Hematopoietic multipotent progenitor cell treated with erythropoietin and hydrocortisone succinate and interleukin-3 and kit ligand, for 6 days (in vitro differentiated cells): Measurements from ENCODE around the gene CXorf38.

Experiments used
- DNase-seq: peaks from one replicate; pipeline ENCODE4 v3.0.0-alpha.2; 2015

CXorf38 gene, protein sequence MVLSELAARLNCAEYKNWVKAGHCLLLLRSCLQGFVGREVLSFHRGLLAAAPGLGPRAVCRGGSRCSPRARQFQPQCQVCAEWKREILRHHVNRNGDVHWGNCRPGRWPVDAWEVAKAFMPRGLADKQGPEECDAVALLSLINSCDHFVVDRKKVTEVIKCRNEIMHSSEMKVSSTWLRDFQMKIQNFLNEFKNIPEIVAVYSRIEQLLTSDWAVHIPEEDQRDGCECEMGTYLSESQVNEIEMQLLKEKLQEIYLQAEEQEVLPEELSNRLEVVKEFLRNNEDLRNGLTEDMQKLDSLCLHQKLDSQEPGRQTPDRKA

DNA sequence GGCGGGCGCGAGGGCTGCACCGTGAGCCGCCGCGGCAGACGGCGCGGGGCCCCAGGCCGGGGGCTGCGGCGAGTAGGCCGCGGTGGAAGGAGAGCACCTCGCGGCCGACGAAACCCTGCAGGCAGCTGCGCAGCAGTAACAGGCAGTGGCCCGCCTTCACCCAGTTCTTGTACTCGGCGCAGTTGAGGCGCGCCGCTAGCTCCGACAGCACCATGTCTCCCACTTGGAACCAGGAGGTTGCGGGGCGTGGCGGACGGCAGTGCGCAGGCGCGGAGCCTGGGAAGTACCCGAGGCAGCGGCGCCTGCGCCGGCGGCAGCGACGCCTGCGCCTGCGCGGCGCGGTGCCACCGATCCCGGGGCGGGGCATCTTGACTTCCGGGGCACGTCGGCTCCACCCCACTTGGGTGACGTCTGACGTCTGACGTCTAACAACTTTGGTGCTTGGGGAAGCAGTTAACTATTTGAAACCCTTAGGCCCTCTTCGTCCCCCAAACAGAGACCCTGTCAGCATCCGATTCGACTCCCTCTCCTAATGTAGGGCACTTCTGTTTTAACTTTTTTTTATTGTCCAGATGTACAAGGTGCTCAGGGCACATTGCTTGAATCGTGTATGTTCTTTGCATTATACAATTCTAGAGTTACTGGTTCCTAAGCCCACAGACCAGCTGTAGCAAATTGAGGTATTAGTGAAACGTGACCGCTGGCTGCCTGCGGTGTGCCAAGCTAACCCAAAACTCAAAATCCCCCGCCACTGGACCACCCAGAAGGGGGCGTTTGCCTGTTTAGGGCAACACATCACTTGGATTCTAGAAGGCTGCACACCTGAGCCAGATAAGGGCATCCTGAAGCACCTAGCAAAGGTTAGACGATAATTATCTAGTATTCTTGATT is at the start of gene CXorf38:
Gene CXorf38 (minus strand): TSS at position 255 of the 891 bp plus-strand sequence. CDS start 41 bp downstream, at position 214.
- DNase-seq: peak; percentile 86

DNA sequence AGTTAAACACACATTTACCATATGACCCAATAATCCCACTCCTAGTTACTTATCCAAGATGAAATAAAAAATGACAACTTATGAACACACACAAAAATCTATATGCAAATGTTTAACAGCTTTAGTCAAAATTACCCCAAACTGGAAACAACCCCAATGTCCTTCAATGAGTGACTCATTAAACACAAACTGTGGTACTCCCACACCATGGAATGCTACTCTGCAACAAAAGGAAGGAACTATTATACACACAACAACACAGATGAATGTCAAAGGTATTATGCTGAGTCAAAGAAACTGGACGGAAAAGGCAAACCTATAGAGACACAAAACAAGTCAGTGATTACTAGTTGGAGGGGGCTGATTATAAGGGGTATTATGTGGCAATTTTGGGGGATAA is 47.4 kb upstream of the CXorf38 start:
- no peak for DNase-seq

DNA sequence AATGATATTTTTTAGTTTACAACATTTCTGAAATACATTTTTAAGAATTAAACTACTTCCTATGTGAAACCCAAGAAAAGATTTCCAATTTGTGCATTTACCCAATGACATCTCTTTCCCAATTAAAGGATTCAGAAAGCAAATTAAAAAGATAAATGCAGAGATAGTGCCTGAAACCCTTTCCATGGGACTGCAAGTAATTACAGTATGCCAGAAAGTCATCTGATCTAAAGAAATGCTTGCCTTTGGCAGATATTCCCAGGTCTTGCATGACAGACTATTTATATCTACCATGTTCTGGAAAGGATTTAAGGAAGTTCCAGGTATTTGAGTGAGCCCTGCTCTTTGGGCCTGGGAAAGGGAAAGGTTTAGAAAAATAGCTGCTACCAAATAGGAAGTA is 41.6 kb upstream of the CXorf38 start:
- no peak for DNase-seq

- no peak for DNase-seq
These were observed 39.8 kb upstream of the CXorf38 start for GRCh38 chrX:40687169-40687568.

DNA sequence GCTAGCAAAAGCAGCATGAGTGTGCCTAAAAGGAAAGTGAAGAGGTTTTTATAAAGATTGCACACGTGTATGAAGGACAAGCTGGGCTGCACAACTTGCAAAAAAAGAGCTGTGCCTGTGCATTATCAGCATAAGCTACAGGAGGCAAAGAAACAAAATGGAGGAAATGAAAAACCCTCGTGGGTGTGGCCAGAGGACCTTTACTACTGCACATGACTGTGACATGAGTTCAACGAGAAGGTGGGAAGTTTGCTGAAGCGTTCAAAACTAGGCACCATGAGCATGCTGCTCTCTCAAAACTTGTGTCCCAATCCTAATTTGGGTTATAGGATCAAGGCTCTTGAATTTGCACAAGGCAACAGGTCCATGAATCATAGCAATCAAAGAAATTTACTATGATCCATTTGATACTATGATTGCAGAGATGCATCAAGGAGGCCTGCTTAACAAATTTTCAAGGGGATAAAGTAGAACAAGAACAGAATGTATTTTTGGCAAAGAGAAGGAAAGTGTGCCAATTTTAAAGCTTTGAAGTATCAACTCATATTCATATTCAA is 38.1 kb upstream of the CXorf38 start:
- no peak for DNase-seq

- no peak for DNase-seq
These were observed 36.7 kb upstream of the CXorf38 start for GRCh38 chrX:40684092-40684491.

DNA sequence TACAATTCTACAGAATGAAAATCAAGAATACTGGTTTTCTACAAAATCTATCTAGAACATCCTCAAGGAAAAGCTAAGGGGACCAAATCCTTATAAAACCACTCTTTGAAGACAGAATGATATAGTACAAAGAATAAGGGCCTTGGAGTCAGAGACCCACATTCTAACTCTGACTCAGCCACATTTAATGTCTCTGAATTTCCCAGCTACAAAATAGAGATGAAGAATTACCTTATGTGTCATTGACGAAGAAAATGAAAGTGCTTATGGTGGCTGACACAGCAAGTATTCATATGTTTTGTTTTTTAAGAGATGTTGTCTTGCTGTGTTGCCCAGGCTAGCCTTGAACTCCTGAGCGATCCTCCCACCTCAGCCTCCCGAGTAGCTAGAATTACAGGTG is 35.9 kb upstream of the CXorf38 start:
- DNase-seq: no peak

DNA sequence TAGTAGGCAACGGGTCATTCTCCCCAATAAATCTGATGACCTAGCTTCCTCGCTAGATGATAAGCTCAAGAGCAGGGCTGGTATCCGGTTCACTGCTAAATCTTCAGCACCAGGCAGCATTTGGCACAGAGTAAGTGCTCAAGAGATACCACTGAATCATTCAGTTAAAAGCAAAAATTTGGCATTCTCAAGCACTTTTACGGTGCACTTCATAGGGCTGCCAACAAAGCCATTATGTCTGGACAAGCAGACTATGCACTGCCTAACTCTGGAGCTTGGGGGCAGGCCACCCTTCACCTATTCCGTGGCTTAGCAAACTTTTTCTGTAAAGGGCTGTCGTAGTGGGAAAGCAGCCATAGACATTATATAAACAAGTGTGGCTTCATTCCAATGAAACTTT is 23.8 kb upstream of the CXorf38 start:
- DNase-seq: no peak

DNA sequence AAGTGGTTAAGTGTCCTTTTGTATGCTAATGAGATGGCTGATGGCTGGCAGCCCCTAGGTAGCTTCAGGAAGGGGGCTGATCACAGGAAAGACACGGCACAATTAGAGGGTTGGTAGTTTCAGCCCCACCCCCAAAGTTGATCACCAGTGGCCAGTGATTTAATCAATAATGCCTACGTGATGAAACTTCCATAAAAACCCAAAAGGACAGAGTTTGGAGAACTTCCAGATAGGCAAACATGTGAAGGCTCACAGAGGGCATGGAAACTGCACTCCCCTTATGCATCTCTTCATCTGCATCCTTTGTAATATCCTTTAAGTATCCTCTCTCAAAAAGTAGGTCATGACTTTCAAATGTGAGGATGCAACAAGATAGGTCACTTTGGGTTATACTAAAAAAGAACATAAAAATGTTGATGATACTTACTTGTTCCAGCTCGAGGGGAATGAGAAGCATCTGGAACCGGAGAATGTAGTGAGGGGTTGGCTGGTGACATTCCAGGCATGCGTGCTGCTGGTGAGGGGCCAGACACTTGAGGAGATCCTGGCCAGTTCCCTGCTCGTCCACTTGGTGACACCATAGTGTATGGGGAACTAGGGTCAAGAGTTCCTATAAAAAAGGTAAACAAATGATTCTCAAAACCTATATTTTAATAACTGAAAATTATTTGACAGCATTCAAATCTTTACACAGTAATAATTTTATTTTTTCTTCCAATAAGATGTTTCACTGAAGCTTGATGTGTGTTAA is 16.7 kb upstream of the CXorf38 start:
- DNase-seq: no peak

GRCh38 chrX:40663078-40663740 is 15.8 kb upstream of the CXorf38 start:
- DNase-seq: no peak

DNA sequence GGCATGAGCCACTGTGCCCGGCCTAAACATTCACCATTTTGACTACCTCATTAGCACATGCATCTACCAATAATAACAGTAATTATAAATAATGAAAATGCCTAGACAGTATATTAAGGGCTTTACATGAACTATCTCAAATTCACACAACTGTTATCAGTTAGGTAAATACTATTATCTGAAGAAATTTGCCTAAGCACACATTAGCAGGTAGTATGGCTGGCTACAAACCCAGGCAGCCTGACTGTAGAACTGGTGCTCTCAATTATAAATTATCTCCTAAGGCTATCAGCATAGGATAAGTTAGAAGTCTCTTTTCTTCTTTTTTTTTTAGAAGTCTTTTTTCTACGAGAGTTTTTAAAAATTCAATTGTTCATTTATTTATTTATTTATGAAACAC is 14.1 kb upstream of the CXorf38 start:
- no peak for DNase-seq

- no peak for DNase-seq
These were observed 13.0 kb upstream of the CXorf38 start for GRCh38 chrX:40660381-40660780.

GRCh38 chrX:40653535-40653934 is 6.2 kb upstream of the CXorf38 start:
- no peak for DNase-seq

DNA sequence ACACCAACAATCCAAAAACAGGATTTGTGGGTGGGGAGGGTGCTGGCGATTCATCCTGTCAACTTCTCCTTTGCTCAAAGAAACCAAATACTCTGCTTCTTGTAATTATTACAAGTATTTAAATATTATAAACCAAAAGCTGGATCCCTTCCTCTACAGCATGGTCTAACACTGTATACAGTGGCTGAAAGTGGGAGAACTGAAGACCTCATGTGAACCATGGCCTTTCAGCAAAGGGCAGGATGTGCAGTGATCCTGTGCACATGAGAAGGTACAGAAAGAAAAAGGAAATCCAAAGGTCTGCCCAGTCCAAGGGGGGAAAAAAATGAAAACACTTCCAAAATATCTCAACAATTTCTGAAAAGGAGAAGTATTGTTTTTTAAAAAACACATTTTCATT is 5.3 kb upstream of the CXorf38 start:
- no peak for DNase-seq

DNA sequence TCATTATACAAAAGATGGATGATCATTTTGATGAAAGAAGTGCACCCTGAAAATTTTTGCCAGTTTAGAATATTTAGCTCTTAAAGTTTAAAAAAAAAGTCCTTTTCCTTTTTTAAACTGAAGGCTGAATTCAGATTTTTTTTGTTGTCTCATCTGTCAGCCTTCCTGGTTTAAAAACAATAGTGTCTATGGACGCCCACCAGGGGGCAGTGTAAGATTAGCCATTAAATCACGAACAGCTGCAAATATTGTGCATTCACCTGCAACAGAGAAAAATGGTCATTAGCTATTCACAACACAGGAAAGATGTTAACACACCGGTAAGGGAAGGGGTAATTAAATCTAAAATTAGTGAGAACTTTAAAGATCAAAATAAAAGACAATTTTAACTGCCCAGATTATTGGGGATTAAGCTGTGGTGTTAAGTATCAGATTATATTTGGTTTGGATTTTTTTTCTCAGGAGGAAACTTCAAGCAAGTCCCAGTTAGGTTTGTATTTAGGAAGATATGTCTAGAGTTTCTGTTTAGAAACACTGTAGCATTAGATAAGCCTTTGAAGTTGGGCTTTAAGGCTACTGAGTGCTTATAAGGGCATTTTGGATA is 4.4 kb upstream of the CXorf38 start:
- peak; percentile 85 for DNase-seq

DNA sequence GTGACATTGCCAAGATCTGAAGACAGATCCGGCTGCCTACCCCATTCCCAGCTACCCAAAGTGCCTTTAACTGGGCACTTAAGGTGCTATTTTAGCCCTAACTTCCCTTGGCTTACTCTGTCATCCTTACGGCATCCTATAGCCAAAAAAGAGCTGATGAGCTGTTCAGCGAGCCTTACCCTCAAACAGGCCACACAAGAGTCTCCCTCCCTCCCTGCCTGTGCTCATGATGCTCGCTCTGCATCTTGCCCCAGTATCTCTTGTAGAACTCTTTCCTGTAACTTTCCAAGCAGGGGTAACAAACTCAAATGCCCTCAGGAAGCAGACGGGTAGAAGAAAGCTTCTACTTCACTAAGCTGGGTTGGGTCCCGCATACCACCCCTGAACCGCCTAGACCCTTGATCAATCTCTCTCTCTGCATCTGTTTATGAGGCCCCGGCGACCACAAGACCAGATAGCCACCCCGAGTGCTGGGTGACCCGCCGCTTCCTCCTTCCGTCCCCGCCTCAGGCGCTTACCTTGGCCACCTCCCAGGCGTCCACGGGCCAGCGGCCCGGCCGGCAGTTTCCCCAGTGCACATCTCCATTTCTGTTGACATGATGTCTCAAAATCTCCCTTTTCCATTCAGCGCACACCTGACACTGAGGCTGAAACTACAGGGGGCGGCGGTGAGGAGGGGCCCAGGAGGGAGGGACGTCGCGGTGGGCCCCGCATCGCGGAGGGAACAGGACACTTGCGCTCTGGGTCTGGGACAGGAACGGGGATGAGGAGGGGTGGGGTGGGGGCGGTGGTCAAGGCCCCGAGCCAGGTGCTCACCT is 663 bp downstream of the CXorf38 start:
- peak; percentile 60 for DNase-seq

GRCh38 chrX:40644821-40645358 is 2.5 kb downstream of the CXorf38 start:
- DNase-seq: peak; percentile 77

DNA sequence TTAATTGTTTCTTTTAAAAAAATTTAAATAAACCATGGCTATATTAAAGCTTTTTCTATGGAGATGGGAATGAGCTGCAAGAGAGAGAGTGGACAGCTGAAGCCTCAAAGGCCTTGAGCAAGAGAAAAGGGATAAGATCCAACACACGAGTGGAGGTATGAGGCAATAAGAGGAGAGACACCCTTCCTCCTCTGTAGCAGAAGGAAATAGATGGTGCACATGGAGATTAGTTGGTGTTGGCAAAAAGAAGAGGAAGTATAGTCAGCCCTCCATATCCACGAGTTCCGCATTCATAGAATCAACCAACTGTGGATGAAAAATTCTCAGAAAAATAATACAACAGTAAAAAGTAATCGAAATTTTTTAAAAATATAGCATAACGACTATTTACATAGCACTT is 3.2 kb downstream of the CXorf38 start:
- peak; percentile 63 for DNase-seq

GRCh38 chrX:40637687-40638086 is 9.7 kb downstream of the CXorf38 start:
- DNase-seq: no peak

DNA sequence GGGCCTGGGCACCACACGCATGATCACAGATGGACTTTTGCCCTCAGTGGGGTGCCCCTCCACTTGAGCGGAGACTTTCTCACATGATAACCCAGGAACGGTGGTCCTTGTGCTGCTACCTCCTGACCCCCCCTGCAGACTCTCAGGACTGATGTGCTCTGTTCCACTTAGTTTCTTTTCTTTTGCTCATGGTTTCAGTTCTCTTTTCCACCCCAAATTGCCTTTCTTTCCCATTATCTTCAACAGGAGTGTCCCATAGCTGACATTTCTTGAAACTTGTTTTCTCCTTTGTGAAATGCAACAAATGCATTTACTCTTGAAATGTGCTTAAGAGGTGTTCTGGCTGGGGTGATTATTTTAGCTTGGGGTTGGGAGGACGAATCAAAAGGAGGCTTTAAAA is 15.2 kb downstream of the CXorf38 start:
- no peak for DNase-seq

GRCh38 chrX:40628506-40628905 is 18.9 kb downstream of the CXorf38 start:
- DNase-seq: peak; percentile 5
